Astrocyte of the spinal cord (primary cell): ENCODE data around the gene ATP8B4.
A peak's percentile ranks its signal among the peaks of the same experiment; 100 is the strongest.

ENCODE experiments used
- DNase-seq: peaks from one replicate; pipeline ENCODE4 v3.0.0; 2011; ENCODE audit warnings: low read depth, low spot score
- H3K4me3 ChIP-seq: 2 replicates; pipeline ENCODE4 v1.5.1; 2011; ENCODE audit warnings: low read depth, mild to moderate bottlenecking, low read length, moderate library complexity
- CTCF ChIP-seq: IDR thresholded peaks from 2 replicates; pipeline ENCODE4 v1.5.1; 2012; ENCODE audit warnings: low read depth, mild to moderate bottlenecking, low read length, inconsistent platforms
- in situ Hi-C: cut with HindIII; loops from 2 replicates; pipeline ENCODE4 v1.10.0; 2017; ENCODE audit warnings: low sequenced_read_pairs

The ATP8B4 gene

GRCh38 chr15:50119063-50120040 lies at the start of gene ATP8B4:
ATP8B4 (minus strand) TSS chr15:50119233; CDS start chr15:50106966, 12,267 bp downstream.
- no peak for TF ChIP-seq CTCF
- in situ Hi-C loops = no loop called here
- no peak for DNase-seq
- H3K4me3 ChIP-seq = no peak within 1 kb of the TSS

DNA sequence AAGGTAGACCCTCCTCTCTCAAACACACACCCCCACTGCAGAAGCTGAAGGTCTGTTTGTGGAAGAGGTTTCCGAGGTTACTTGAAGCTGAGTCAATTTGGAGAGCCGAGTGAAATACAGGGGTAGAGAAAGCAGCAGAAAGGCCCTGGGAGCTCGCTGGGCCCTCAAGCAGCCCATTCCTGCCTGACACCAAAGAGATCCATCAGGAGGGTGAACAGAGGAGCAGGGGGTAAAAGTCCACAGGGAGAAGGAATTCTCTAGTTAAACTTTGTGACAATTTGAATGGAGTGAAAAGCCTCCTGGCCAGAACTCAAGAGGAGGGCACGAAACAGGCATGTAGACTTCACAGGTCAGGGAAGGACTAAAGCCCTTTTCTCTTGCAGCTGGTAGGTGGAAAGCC lies 49.3 kb upstream of the ATP8B4 start:
- in situ Hi-C loops = no loop called here
- no peak for DNase-seq
- H3K4me3 ChIP-seq = no peak overlapping the region
- TF ChIP-seq CTCF = no peak

GRCh38 chr15:50167110-50167509 lies 48.1 kb upstream of the ATP8B4 start:
- in situ Hi-C loops = no loop called here
- TF ChIP-seq CTCF = no peak
- no peak for DNase-seq
- H3K4me3 ChIP-seq = no peak overlapping the region

GRCh38 chr15:50166216-50166615 lies 47.2 kb upstream of the ATP8B4 start:
- in situ Hi-C loops = no loop called here
- peak; percentile 30 for DNase-seq
- no peak for TF ChIP-seq CTCF

GRCh38 chr15:50164458-50164857 lies 45.4 kb upstream of the ATP8B4 start:
- in situ Hi-C loops = no loop called here
- no peak overlapping the region for H3K4me3 ChIP-seq
- no peak for TF ChIP-seq CTCF
- DNase-seq = no peak

More at GRCh38 chr15:50166216-50166615, 47.2 kb upstream of the ATP8B4 start:
- no peak overlapping the region for H3K4me3 ChIP-seq

DNA sequence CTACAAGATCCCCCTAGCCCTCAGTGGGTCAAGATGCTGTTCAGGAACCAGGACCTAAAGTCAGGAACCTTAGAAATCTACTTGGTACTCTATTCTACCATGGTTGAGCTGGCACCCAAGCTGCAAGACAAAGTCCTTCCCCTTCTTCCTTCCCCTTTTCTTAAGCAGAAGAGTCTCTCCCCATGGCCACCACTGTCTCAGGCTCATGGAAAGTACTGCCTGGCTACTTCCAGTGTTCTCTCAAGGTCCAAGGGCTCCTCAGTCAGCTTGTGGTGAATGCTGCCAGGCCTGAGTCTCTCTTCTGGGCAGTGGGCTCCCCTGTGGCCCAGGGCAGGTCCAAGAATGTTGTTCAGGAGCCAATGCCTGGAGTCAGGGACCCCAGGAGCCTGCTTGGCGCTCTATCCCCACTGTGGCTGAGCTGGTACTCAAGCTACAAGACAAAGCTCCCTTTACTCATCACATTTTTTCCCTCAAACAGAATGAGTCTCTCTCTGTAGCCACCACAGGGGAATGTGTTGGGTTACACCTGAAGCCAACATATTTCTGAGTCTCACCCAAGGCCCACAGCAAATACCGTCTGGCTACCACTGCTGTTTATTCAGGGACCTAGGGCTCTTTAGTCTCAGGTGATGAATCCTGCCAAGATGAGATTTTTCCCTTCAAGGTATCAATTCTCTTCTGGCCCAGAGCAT lies 44.8 kb upstream of the ATP8B4 start:
- in situ Hi-C loops = no loop called here
- no peak for TF ChIP-seq CTCF
- no peak overlapping the region for H3K4me3 ChIP-seq
- no peak for DNase-seq
